ENCODE measurements around the gene ZYG11A. TPM values are rescaled to one million over a fixed set of nuclear protein-coding genes. Genes with fewer than 3 reads are reported as not detected.

ZYG11A gene
- total and polyA plus RNA-seq, 2 of the 8 experiments (the other 6 are each of a cell fraction or from before 2014, with no cell fraction given): 0.89 to 2.6 TPM

DNA sequence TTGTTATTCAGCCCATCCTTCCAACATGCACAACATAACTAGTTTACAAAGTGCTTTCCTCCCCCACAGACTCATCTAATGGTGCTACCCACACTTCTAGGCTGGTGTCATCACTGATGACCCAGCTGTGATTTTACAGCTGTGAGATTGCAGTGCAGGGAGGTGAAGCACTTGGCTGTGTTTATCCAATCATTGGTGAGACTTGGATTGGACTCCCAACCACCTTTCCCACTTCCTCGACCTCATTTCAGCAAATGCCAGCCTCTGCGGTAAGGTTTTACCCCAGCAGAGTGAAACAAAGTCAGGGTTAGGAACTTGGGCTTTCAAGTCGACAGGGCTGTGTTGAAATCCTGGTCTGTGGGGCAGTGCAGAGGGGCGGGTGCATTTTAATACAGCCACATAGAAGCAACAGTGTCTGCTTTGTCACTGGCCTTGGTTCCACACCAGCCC, 56.9 kb downstream of the ZYG11A start:
- peak; percentile 19 for FAIRE-seq
- Histone ChIP-seq H3K4ac (replicated peaks; ENCODE audit: insufficient read length, low read depth, low read length) (no peak overlapping the region), H3K23me2 (ENCODE audit: low read depth, low read length) (no peaks in the 10 kb centered on the region), H2BK20ac (ENCODE audit: low read length) (no peak overlapping the region), H3K27me3 (replicated peaks in 1 of 4; ENCODE audit: control insufficient read depth in 3 of 4, extremely low read depth in 1 of 4, insufficient read depth in 3 of 4, low read length in 3 of 4) (no peaks in the 10 kb centered on the region), H2BK15ac (ENCODE audit: low read length) (no peak overlapping the region), H4K91ac (replicated peaks; ENCODE audit: insufficient read length, low read length) (no peak overlapping the region), H4K8ac (ENCODE audit: extremely low read depth, insufficient read depth, low read length) (no peak overlapping the region), H3K79me1 (ENCODE audit: low read depth, low read length) (no peaks in the 10 kb centered on the region), H3K56ac (replicated peaks; ENCODE audit: insufficient read length, low read depth, low read length) (no peak overlapping the region), H3K27ac (ENCODE audit: low read depth, low read length) (no peak overlapping the region), H3K9ac (replicated peaks in 1 of 4; ENCODE audit: extremely low read depth in 1 of 4, low read depth in 3 of 4, low read length in 3 of 4) (no peak overlapping the region; a peak in 1 of 7 replicates), H3K4me3 (ENCODE audit: extremely low read depth in 1 of 4, insufficient read depth in 2 of 4, low read depth in 3 of 4, low read length in 4 of 4) (no peak overlapping the region), H3K36me3 (ENCODE audit: control insufficient read depth in 2 of 4, insufficient read depth in 4 of 4, low read length in 3 of 4) (peaks cover 0 to 3% (median 0%) of the 10 kb centered on the region in 4 experiments; a peak in 2 of 8 replicates), H3K4me2 (ENCODE audit: insufficient read depth in 1 of 2, low read depth in 2 of 2, low read length in 2 of 2) (no peak overlapping the region), H2BK12ac (ENCODE audit: low read depth, low read length) (no peak overlapping the region), H3K14ac (ENCODE audit: insufficient read length) (no peak overlapping the region), H3K23ac (ENCODE audit: insufficient read length) (no peak overlapping the region), H4K20me1 (replicated peaks in 1 of 2; ENCODE audit: control insufficient read depth in 1 of 2, insufficient read depth in 2 of 2, low read length in 2 of 2) (no peaks in the 10 kb centered on the region), H3K18ac (ENCODE audit: extremely low read depth, low read length) (no peak overlapping the region), H2AK5ac (ENCODE audit: low read depth, low read length) (peak overlapping the region; percentile 54; the same call in 1 of the 2 replicates), H3K9me3 (ENCODE audit: insufficient read depth in 2 of 2, low read depth in 1 of 2, low read length in 1 of 2) (no peaks in the 10 kb centered on the region), H4K5ac (ENCODE audit: insufficient read length, low read depth, low read length) (no peak overlapping the region), H2BK120ac (replicated peaks; ENCODE audit: low read depth, low read length) (no peak overlapping the region), H3K79me2 (ENCODE audit: control insufficient read depth in 1 of 2, insufficient read depth in 2 of 2, low read length in 2 of 2) (no peaks in the 10 kb centered on the region), H2AFZ (ENCODE audit: low read length) (no peak overlapping the region), H3K4me1 (replicated peaks in 1 of 4; ENCODE audit: control insufficient read depth in 3 of 4, insufficient read depth in 4 of 4, low read length in 3 of 4) (peaks cover 0 to 3% (median 2%) of the 10 kb centered on the region in 4 experiments; a peak in 4 of 7 replicates), H2BK5ac (ENCODE audit: low read depth, low read length) (peak overlapping the region; percentile 4; the same call in 1 of the 2 replicates)
- POLR2A ChIA-PET (ENCODE audit: partially characterized antibody): no interaction called here
- CTCF ChIA-PET (ENCODE audit: partially characterized antibody): no interaction called here
- 54% methylated on average over 4 of the region's 4 CpGs; no CpG with 5 or more reads in 1 of the 2 experiments for WGBS, 2 experiments (ENCODE audit: extremely low coverage in 1 of 2, insufficient coverage in 1 of 2, insufficient read length in 1 of 2, insufficient replicate concordance in 2 of 2, low coverage in 1 of 2, low lambda C conversion rate in 2 of 2, missing lambda C conversion rate in 1 of 2)
- no peak for DNase-seq (ENCODE audit: low read depth in 1 of 2, low spot score in 2 of 2)
- TF ChIP-seq, protein P1, sequence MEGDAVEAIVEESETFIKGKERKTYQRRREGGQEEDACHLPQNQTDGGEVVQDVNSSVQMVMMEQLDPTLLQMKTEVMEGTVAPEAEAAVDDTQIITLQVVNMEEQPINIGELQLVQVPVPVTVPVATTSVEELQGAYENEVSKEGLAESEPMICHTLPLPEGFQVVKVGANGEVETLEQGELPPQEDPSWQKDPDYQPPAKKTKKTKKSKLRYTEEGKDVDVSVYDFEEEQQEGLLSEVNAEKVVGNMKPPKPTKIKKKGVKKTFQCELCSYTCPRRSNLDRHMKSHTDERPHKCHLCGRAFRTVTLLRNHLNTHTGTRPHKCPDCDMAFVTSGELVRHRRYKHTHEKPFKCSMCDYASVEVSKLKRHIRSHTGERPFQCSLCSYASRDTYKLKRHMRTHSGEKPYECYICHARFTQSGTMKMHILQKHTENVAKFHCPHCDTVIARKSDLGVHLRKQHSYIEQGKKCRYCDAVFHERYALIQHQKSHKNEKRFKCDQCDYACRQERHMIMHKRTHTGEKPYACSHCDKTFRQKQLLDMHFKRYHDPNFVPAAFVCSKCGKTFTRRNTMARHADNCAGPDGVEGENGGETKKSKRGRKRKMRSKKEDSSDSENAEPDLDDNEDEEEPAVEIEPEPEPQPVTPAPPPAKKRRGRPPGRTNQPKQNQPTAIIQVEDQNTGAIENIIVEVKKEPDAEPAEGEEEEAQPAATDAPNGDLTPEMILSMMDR (IDR thresholded peaks at IDR 0.05; ENCODE audit: control extremely low read depth in 1 of 3, insufficient read depth in 1 of 3, low read depth in 1 of 3, low read length in 3 of 3): no peak
- TF ChIP-seq CBX5 (IDR thresholded peaks at IDR 0.05; ENCODE audit: low read depth, low read length) (no peak), RNF2 (IDR thresholded peaks at IDR 0.05; ENCODE audit: borderline replicate concordance, low read depth, low read length, missing control alignments, poor library complexity, severe bottlenecking) (no peak), GABPA (IDR thresholded peaks at IDR 0.05; ENCODE audit: borderline replicate concordance, insufficient read depth, low read length) (no peak), BACH1 (IDR thresholded peaks at IDR 0.05; ENCODE audit: low read length) (no peak), RFX5 (IDR thresholded peaks at IDR 0.05; ENCODE audit: borderline replicate concordance, low read depth, low read length) (no peak), FOSL1 (IDR thresholded peaks at IDR 0.05; ENCODE audit: insufficient read depth, low read depth, low read length) (no peak), KDM4A (IDR thresholded peaks at IDR 0.05; ENCODE audit: low read depth, low read length, severe bottlenecking) (no peak)
- TF ChIP-seq, protein P2, sequence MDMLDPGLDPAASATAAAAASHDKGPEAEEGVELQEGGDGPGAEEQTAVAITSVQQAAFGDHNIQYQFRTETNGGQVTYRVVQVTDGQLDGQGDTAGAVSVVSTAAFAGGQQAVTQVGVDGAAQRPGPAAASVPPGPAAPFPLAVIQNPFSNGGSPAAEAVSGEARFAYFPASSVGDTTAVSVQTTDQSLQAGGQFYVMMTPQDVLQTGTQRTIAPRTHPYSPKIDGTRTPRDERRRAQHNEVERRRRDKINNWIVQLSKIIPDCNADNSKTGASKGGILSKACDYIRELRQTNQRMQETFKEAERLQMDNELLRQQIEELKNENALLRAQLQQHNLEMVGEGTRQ (IDR thresholded peaks at IDR 0.05; ENCODE audit: low read length): no peak
